ENCODE results near the gene GJB6. TPM values are rescaled to one million over a fixed set of nuclear protein-coding genes. Genes with fewer than 3 reads are reported as not detected.

The GJB6 gene
- 0.02 to 0.14 TPM in 2 of 5 replicates, not detected in the others for total RNA-seq (2022; extraction: Qiagen RNA extraction)

DNA sequence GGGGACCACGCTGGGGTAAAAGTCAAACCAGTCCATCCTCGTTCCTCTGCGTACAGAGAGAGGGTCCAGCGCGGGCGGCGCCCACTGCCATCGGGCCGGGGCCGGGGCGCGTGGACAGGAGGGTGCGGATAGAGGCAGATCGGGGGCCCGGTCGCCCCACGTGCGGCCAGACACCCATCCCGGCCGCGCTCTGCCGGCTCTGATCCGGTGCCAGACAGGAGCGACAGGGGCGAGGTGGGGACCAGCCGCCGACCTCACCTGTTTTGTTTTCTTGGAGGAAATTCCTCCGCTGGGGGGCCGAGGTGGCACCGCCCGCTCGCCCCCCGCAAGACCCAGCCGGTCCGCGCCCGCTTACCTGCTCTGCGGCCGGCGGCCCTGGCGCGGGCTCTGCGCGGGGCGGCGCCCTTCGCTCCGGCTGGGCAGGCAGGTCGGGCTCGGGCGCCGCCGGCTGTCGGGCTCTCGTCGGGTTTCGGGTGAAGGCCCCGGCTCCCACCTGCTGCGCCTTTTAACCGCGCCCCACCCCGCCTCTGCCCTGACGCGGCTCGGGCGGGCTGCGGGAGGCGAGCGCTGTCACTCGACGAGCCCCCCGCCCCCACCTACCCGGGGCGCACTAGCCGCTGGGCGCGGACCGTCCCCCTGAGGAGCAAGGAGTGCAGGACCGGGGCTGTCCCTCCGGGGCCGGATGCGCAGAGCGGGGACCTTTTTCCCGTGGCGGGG is at the start of gene GJB6:
GJB6 (minus strand) TSS at position 481 of the 717 bp plus-strand sequence. CDS start 8,839 bp downstream, outside the sequence.

DNA sequence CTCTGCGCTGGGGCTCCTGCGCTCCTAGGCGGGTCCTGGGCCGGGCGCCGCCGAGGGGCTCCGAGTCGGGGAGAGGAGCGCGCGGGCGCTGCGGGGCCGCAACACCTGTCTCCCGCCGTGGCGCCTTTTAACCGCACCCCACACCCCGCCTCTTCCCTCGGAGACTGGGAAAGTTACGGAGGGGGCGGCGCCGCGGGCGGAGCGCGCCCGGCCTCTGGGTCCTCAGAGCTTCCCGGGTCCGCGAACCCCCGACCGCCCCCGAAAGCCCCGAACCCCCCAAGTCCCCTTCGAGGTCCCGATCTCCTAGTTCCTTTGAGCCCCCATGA is 39.3 kb downstream of the GJB6 start, which contains the start of gene GJB2:
GJB2 (minus strand) TSS at position 103 of the 326 bp plus-strand sequence. CDS start 3,357 bp downstream, outside the sequence.

Other genes starting within 250 kb of the GJB6 start
- gene GJA3, start 71.3 kb downstream of the GJB6 start, total RNA-seq (2022; extraction: Qiagen RNA extraction): 0.97 to 1.3 TPM (median 1.3 TPM) in 5 replicates
- 0.55 to 0.75 TPM (median 0.65 TPM) in 5 replicates for gene GJB2, start 39.4 kb downstream of the GJB6 start, total RNA-seq (2022; extraction: Qiagen RNA extraction)

Data from A549 treated with AZD2906 at 1 μM for 4 hours (cell line).